Measurements from ENCODE around the gene BACH2.
A peak's percentile ranks its signal among the peaks of the same experiment; 100 is the strongest.
"Not testable (repeated sequence)": the region's sequence is repeated elsewhere in the genome, so short reads cannot be mapped to it uniquely, and the experiment has no call there.

BACH2 gene

GRCh38 chr6:90296341-90297114, at the start of gene BACH2:
TSS of gene BACH2 (minus strand) at chr6:90296843. CDS start at chr6:90008844, 287,999 bp downstream.
- peak; percentile 50 for DNase-seq

GRCh38 chr6:90343576-90343975, 46.9 kb upstream of the BACH2 start:
- no peak for DNase-seq

GRCh38 chr6:90338409-90338808, 41.8 kb upstream of the BACH2 start:
- DNase-seq, result no peak

GRCh38 chr6:90336388-90336947, 39.8 kb upstream of the BACH2 start:
- no peak for DNase-seq

- no peak for DNase-seq
These were observed 37.3 kb upstream of the BACH2 start for GRCh38 chr6:90333928-90334327.

GRCh38 chr6:90332978-90333543, 36.4 kb upstream of the BACH2 start:
- DNase-seq, result not testable (repeated sequence)

GRCh38 chr6:90329386-90330077, 32.9 kb upstream of the BACH2 start:
- no peak for DNase-seq

- no peak for DNase-seq
These were observed 31.4 kb upstream of the BACH2 start for GRCh38 chr6:90328004-90328403.

- DNase-seq, result no peak
These were observed 29.9 kb upstream of the BACH2 start for GRCh38 chr6:90326404-90327057.

- no peak for DNase-seq
These were observed 27.1 kb upstream of the BACH2 start for GRCh38 chr6:90323706-90324105.

GRCh38 chr6:90322976-90323474, 26.4 kb upstream of the BACH2 start:
- DNase-seq, result no peak

GRCh38 chr6:90319979-90320685, 23.5 kb upstream of the BACH2 start:
- DNase-seq, result no peak

- DNase-seq, result no peak
These were observed 22.4 kb upstream of the BACH2 start for GRCh38 chr6:90319044-90319443.

GRCh38 chr6:90315986-90316385, 19.3 kb upstream of the BACH2 start:
- no peak for DNase-seq

GRCh38 chr6:90315354-90315950, 18.8 kb upstream of the BACH2 start:
- DNase-seq, result no peak

GRCh38 chr6:90314514-90314913, 17.9 kb upstream of the BACH2 start:
- DNase-seq, result no peak

- DNase-seq, result no peak
These were observed 14.9 kb upstream of the BACH2 start for GRCh38 chr6:90311569-90311968.

- DNase-seq, result no peak
These were observed 9.3 kb upstream of the BACH2 start for GRCh38 chr6:90305800-90306448.

GRCh38 chr6:90304308-90304707, 7.7 kb upstream of the BACH2 start:
- DNase-seq, result no peak

GRCh38 chr6:90303039-90303438, 6.4 kb upstream of the BACH2 start:
- DNase-seq, result no peak

GRCh38 chr6:90302320-90302719, 5.7 kb upstream of the BACH2 start:
- DNase-seq, result no peak
